ENCODE measurements around the gene OR4B1.

Gene OR4B1

GRCh38 chr11:48169259-48169658, 47.4 kb upstream of the OR4B1 start:
- Histone ChIP-seq H2AFZ (ENCODE audit: low read length) (no peak overlapping the region), H3K4me2 (ENCODE audit: low read length) (no peak overlapping the region), H3K4me3 (ENCODE audit: low read depth, low read length, poor library complexity, severe bottlenecking) (no peak overlapping the region), H3K9ac (ENCODE audit: low read length) (no peak overlapping the region), H3K4me1 (ENCODE audit: insufficient read depth, low read length, severe bottlenecking) (peaks cover 16% of the 10 kb centered on the region), H3K9me2 (ENCODE audit: low read depth, low read length) (no peaks in the 10 kb centered on the region), H3K36me3 (ENCODE audit: insufficient read depth, low read length) (peaks cover 48% of the 10 kb centered on the region), H3F3A (ENCODE audit: insufficient read depth, low read length) (no peaks in the 10 kb centered on the region), H3K27ac (ENCODE audit: low read depth, low read length, poor library complexity, severe bottlenecking) (no peak overlapping the region), H3K9me3 (ENCODE audit: low read length) (no peaks in the 10 kb centered on the region), H3K79me2 (ENCODE audit: insufficient read depth, low read length) (no peaks in the 10 kb centered on the region), H3K27me3 (ENCODE audit: insufficient read depth, low read length) (no peaks in the 10 kb centered on the region), H4K20me1 (ENCODE audit: insufficient read depth, low read length) (no peaks in the 10 kb centered on the region)
- TF ChIP-seq CTCF (IDR thresholded peaks at IDR 0.05; ENCODE audit: low read length) (no peak), EZH2 (IDR thresholded peaks at IDR 0.05; ENCODE audit: borderline replicate concordance, low read length) (no peak)

- TF ChIP-seq EZH2 (IDR thresholded peaks at IDR 0.05; ENCODE audit: borderline replicate concordance, low read length): no peak
- TF ChIP-seq CTCF (IDR thresholded peaks at IDR 0.05; ENCODE audit: low read length): no peak
- peaks cover 16% of the 10 kb centered on the region for H3K4me1 ChIP-seq (ENCODE audit: insufficient read depth, low read length, severe bottlenecking)
- H3K27me3 ChIP-seq (ENCODE audit: insufficient read depth, low read length): no peaks in the 10 kb centered on the region
- no peak overlapping the region for H3K4me3 ChIP-seq (ENCODE audit: low read depth, low read length, poor library complexity, severe bottlenecking)
- H3K27ac ChIP-seq (ENCODE audit: low read depth, low read length, poor library complexity, severe bottlenecking): peak overlapping the region; percentile 42
- no peak overlapping the region for H2AFZ ChIP-seq (ENCODE audit: low read length)
- no peak overlapping the region for H3K4me2 ChIP-seq (ENCODE audit: low read length)
- H3K9me3 ChIP-seq (ENCODE audit: low read length): no peaks in the 10 kb centered on the region
- no peak overlapping the region for H3K9ac ChIP-seq (ENCODE audit: low read length)
- H3K9me2 ChIP-seq (ENCODE audit: low read depth, low read length): no peaks in the 10 kb centered on the region
- peaks cover 44% of the 10 kb centered on the region for H3K36me3 ChIP-seq (ENCODE audit: insufficient read depth, low read length)
- H3F3A ChIP-seq (ENCODE audit: insufficient read depth, low read length): no peaks in the 10 kb centered on the region
- H3K79me2 ChIP-seq (ENCODE audit: insufficient read depth, low read length): no peaks in the 10 kb centered on the region
- H4K20me1 ChIP-seq (ENCODE audit: insufficient read depth, low read length): no peaks in the 10 kb centered on the region
Measured at GRCh38 chr11:48169717-48170116, 46.9 kb upstream of the OR4B1 start.

- Histone ChIP-seq H3K27ac (ENCODE audit: low read depth, low read length, poor library complexity, severe bottlenecking) (peak overlapping the region; percentile 42), H3K4me2 (ENCODE audit: low read length) (no peak overlapping the region), H3K36me3 (ENCODE audit: insufficient read depth, low read length) (peaks cover 35% of the 10 kb centered on the region)
Measured at GRCh38 chr11:48170241-48171233, 46.1 kb upstream of the OR4B1 start.

More at GRCh38 chr11:48170241-48171233, 46.1 kb upstream of the OR4B1 start:
- Histone ChIP-seq H3K4me3 (ENCODE audit: low read depth, low read length, poor library complexity, severe bottlenecking) (no peak overlapping the region), H3F3A (ENCODE audit: insufficient read depth, low read length) (no peaks in the 10 kb centered on the region), H3K27me3 (ENCODE audit: insufficient read depth, low read length) (no peaks in the 10 kb centered on the region), H3K9me2 (ENCODE audit: low read depth, low read length) (no peaks in the 10 kb centered on the region), H4K20me1 (ENCODE audit: insufficient read depth, low read length) (no peaks in the 10 kb centered on the region), H3K79me2 (ENCODE audit: insufficient read depth, low read length) (no peaks in the 10 kb centered on the region), H2AFZ (ENCODE audit: low read length) (no peak overlapping the region), H3K4me1 (ENCODE audit: insufficient read depth, low read length, severe bottlenecking) (peaks cover 16% of the 10 kb centered on the region), H3K9me3 (ENCODE audit: low read length) (no peaks in the 10 kb centered on the region), H3K9ac (ENCODE audit: low read length) (no peak overlapping the region)
- TF ChIP-seq EZH2 (IDR thresholded peaks at IDR 0.05; ENCODE audit: borderline replicate concordance, low read length): no peak
- no peak for TF ChIP-seq CTCF (IDR thresholded peaks at IDR 0.05; ENCODE audit: low read length)
